Fibroblast of the conjunctiva (primary cell): ENCODE measurements around the gene IMMP2L.
"Not testable (repeated sequence)": the region's sequence is repeated elsewhere in the genome, so short reads cannot be mapped to it uniquely, and the experiment has no call there.

Experiments
- DNase-seq: peaks from one replicate; pipeline ENCODE4 v3.0.0-alpha.2; 2010; ENCODE audit warnings: low read depth

The IMMP2L gene

DNA sequence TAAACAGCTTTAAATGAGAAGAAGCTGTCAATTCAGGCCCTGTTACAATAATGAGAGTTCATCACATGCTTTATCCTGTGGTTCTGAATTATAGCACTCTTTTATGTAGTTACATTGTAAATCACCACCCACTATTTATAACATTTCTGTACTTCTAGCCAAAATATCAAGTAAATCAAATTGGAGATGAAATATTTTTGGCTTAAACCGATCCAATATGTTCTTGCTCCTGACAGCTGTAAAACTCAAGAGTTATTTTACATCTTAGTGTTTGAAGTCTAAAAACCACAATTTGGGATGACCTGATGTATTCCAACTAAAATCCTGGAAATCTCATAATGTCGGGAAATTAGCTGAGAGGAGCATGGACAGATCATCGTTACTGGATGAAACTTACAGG lies 842.6 kb downstream of the IMMP2L start:
- DNase-seq, result no peak

DNA sequence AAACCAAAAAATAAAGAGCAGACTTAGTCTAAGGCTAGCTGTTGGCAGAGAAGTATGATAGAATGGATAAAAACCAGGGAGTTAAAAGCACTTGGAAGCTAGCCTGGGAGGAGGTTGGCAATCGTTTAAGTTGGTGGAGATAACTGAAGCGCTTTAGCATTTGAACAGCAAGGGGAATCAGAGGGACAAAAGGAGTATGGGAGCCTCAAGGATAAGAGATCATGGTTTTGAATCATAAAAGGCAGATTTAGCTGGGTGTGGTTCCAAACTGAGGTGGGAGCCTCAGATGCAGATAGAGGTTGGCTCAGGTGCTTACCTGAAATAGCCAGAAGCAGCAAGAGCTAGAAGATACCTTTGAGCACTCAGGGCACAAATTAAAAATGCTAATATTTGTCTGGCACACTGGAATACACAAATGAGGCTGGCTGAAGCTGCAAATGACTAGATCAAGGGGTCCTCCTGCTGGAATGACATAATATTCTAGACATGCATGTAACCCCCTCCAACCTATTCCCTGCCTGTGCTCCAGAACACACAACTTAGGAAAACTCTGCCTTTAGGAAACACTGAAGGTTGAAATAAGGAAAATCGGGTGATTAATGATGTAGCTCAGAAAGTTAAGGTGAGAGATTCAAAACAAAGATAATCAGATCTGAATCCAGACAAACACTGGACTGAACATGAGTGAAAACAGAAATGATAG lies 843.6 kb downstream of the IMMP2L start:
- no peak for DNase-seq

- no peak for DNase-seq
These were observed 858.1 kb downstream of the IMMP2L start for GRCh38 chr7:110704225-110704624.

DNA sequence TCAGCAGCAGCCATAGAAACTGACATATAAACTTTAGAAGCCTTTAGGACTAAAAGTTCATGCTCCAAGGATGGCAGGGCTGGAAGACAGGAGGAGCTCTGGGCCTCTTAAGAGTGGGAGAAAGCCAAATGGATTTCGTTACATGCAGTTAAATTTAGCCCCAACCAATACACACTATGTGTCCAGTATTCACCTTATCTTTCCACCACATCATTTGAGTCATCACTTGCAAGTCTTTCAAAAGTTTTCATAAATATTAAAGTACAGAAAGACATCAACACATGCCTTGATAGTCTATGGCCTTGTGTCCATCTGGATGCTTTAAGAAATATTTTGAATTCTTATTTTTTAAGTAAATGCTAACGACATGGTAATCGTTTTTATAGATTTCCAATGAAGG lies 863.7 kb downstream of the IMMP2L start:
- DNase-seq, result no peak

DNA sequence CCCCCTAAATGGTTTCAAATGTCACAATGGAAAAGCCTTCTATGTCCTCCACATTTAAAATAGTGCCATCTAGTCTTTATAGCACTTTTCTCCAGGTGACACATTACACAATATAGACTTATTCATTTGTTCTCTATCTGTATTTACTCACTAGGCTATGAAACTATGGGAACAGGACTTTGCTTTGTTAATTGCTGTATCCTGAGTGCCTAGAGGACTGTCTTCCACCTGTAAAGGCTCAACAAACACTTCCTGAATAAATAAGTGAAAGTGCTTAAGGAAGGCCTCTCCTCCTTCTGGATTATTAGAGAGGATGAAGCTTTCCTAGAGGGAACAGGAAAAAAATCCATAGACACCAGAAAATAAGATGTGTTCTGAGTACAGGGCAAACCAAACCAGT lies 868.9 kb downstream of the IMMP2L start:
- no peak for DNase-seq

- no peak for DNase-seq
These were observed 873.4 kb downstream of the IMMP2L start for GRCh38 chr7:110688908-110689307.

GRCh38 chr7:110685899-110686298 lies 876.4 kb downstream of the IMMP2L start:
- DNase-seq, result no peak

DNA sequence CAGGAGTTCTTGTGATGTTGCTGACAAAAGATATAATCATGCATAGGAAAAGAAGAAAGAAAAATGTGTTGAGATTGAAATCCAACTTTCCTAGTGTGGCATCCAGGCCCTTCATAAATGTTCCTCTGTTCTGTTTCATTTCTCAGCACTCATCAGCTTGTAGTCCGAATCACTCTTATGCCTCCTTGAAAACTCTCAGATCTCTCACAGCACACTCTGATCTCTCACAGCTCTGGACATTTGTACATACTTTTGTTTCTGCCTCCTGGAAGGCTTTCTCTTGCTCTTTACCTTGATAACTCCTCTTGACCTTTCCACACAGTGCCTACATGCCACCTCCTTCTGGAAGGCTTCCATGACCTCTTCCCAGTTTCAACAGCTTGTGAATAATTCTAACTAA lies 880.4 kb downstream of the IMMP2L start:
- no peak for DNase-seq

DNA sequence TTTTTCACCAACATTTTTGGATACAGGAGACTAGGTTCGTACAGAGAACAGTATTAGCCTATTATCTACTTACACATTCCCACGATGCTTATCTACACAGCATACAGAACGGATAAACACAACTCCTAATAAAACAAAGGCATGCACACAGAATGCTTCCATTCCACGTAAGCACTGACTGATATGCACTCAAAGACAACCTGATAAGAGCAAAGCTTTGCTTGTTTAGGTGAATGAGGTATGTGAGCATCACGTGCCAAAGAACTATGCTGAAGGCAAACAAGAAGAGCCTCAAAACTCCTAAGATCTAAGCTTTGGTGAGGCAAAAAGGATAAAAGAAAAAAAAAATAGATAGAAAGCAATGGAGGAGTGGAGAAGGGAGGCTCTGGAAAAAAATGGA lies 884.9 kb downstream of the IMMP2L start:
- no peak for DNase-seq

DNA sequence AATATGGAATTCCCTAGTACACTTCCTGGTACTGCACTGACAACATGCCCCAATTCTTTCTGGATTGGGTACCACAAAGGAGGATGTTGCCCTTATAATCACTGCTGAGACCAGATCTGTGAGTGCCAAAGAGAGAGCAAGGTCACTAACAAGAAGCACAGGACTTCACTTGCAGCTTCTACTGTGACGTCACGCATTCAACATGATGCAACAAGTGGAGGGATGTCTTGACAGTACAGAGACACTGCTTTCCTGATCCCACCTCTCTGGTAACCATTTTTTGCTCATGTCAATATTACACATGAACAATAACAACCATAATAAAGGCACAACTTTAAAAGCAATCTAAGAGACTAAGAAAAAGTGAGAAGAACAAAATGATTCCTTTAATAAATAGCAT lies 885.5 kb downstream of the IMMP2L start:
- no peak for DNase-seq

DNA sequence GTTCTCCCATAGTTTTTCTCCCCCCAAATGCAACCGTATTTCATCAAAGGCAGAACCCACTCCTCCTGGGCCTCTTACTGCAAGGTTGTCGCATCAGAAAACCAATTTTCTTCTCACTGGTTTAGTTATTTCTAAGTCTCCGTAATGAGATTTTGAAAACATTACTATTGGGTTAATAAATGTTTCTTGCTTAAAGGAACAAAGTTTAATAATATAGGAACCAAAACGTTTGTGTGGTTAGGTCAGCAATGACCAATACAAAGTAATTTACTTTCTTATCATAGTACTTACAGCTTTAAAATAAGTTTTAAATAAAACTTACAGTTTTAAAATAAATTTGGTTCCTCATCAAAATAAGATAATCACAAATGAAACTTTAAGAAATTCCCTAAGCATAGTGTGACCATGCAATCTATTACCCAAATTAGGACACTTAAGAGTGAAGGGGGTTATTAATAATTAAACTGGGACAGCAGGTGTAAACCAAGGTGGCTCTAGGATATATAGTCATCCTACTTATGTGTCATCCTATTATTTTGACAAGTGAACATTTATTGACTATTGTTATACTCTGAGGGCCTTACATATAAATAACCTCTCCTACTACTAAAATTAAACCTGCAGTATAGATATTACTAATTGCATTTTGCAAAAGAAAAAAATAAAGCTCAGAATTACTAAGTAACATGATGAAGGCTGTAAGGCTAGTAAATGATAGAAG lies 886.7 kb downstream of the IMMP2L start:
- no peak for DNase-seq

DNA sequence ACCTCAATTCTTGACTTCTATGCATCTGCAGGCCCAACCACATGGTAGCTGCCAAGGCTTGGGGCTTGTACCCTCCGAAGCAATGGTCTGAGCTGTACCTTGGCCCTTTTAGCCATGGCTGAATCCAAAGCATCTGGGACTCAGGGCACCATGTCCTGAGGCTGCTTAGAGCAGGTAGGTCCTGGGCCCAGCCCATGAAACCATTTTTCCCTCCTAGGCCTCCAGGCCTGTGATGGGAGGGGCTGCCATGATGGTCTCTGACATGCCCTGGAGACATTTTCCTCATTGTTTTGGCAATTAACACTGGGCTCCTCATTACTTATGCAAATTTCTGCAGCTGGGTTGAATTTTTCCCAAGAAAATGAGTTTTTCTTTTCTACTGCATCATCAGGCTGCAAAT lies 889.1 kb downstream of the IMMP2L start:
- DNase-seq, result no peak

- DNase-seq, result no peak
These were observed 892.9 kb downstream of the IMMP2L start for GRCh38 chr7:110669410-110669809.

GRCh38 chr7:110664803-110665202 lies 897.5 kb downstream of the IMMP2L start:
- peak; percentile 1 for DNase-seq

- DNase-seq, result not testable (repeated sequence)
These were observed 901.7 kb downstream of the IMMP2L start for GRCh38 chr7:110660637-110661036.

- DNase-seq, result no peak
These were observed 912.0 kb downstream of the IMMP2L start for GRCh38 chr7:110650328-110650727.

- DNase-seq, result no peak
These were observed 915.0 kb downstream of the IMMP2L start for GRCh38 chr7:110647266-110647665.

- no peak for DNase-seq
These were observed 915.5 kb downstream of the IMMP2L start for GRCh38 chr7:110646804-110647203.

DNA sequence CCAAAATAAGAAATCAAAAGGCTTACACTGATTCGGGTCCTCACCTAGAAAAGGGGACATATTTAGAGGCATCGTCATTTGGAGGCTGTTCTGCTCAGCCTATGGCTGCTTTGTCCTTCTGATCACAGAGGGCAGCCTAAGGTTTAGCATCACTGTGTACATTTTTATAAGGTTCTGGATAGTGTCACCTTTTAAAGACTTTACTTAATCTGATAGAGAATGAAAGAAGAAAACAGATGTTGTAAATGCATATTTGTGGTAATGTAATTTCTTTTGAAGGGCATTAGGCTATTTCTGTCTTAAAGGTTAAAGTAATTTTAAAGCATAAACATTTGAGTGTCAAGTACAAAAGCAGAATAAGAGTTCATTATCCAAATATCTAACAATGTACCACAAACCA lies 916.7 kb downstream of the IMMP2L start:
- DNase-seq, result no peak

GRCh38 chr7:110645060-110645459 lies 917.2 kb downstream of the IMMP2L start:
- no peak for DNase-seq

DNA sequence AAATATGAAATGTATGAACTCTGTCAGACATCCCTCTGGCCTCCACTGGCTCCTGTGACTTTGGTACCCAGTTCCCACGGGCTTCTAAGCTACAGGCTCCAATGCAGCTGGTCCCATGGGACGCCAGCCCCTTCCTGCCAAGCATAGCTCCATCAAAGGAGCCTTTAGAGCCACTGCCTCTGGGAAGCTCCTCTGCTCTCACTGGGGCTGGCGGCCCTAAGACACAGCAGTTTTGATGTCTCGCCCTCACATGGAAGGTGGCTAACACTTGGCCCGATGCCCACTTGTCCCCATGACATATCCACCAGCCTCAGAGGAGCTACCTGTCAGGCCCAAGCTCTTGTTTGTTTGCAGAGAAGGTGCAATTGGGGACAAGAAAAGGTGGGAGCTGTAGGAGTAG lies 925.0 kb downstream of the IMMP2L start:
- DNase-seq, result no peak

DNA sequence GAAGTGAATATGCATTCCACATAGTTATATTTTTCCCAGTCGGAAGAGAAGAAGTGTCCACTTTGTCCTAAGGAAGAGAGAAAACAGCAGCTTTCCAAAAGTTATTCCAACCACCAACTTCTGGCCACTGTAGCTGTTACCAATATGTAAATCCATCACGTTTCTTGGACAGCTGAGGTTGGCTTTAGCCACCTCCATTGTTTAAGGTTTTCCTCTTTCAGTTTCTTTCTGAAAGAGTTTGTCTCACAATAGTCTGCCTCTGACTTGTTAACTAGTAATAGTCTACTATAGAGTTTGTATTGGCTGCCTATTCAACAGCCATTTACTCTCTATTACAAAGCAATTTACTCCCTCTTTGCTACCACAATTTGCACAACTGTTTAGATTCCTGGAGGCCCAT lies 929.0 kb downstream of the IMMP2L start:
- no peak for DNase-seq

DNA sequence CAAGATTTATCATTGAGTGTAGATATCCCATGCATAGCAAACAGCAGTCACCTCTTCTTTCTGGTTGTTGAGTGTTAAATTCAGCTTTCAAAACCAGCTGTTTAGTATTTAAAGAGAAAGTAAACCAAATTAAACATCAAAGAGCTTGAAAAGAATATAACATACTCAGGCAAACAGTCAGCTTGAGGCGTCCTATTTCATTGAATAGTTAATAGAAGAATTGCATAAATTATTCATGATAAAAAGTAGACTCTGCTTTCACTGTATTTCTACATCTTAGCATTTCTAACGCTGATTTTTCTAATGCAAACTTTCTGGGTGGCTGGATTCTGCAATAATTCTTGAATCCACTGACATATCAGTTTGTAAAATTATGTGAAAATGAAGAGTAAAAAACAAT lies 935.9 kb downstream of the IMMP2L start:
- no peak for DNase-seq

DNA sequence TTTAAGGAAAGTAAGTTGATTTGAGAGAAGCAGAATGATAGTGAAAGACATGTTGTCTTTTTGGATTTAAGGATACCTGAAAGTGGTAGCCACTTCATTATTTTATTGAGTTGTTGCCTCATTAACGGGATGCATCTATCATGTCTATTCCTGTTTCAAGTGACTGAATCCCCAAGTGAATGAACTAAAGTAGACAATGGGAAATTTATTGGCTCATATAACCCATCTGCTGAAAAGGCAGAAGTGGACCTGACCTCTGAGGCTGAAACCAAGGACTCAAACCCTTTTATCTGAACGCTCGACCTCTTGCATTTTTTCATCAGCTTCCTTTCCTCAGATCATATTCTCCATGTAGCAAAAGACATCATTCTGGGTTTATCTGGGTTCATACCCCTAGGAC lies 937.0 kb downstream of the IMMP2L start:
- no peak for DNase-seq
